HL-60 (cell line): ENCODE measurements around the gene NUP35.

Experiments used
- DNase-seq, 2 experiments: peaks; one replicate each; pipeline ENCODE4 v3.0.0-alpha.2; 2010 to 2020; ENCODE audit warnings: low read depth in 1 of 2, low spot score in 1 of 2
- H3K27ac ChIP-seq: fragments of 250-450 bp; sonication (Bioruptor Pico); replicated peaks from 2 replicates; pipeline ENCODE4 v1.5.1; 2020; ENCODE audit warnings: mild to moderate bottlenecking, moderate library complexity
- H3K27me3 ChIP-seq: fragments of 250-450 bp; sonication (Bioruptor Pico); 2 replicates; pipeline ENCODE4 v1.5.1; 2021; ENCODE audit warnings: mild to moderate bottlenecking, moderate library complexity; ENCODE audit not compliant: insufficient read depth, poor library complexity, severe bottlenecking
- H3K4me3 ChIP-seq: replicated peaks from 2 replicates; pipeline ENCODE4 v1.5.1; 2011; ENCODE audit warnings: mild to moderate bottlenecking, control low read depth, low read length; ENCODE audit not compliant: insufficient read depth
- GABPA ChIP-seq: IDR thresholded peaks from 2 replicates; pipeline ENCODE4 v1.6.1; 2012; ENCODE audit warnings: low read depth
- POLR2AphosphoS5 ChIP-seq: IDR thresholded peaks from 2 replicates; pipeline ENCODE4 v1.6.1; 2012; ENCODE audit warnings: low read depth
- SPI1 ChIP-seq: IDR thresholded peaks from 2 replicates; pipeline ENCODE4 v1.6.1; 2012; ENCODE audit warnings: low read depth, mild to moderate bottlenecking, borderline replicate concordance
- TF ChIP-seq, protein P1 (sequence below): IDR thresholded peaks from one replicate; pipeline ENCODE4 v1.5.1; 2011; ENCODE audit warnings: low read length, control low read depth, inconsistent platforms; ENCODE audit not compliant: insufficient read depth
- TF ChIP-seq, protein P2 (sequence below): IDR thresholded peaks from 2 replicates; pipeline ENCODE4 v1.6.1; 2012; ENCODE audit warnings: low read depth; ENCODE audit not compliant: insufficient replicate concordance

NUP35 gene

DNA sequence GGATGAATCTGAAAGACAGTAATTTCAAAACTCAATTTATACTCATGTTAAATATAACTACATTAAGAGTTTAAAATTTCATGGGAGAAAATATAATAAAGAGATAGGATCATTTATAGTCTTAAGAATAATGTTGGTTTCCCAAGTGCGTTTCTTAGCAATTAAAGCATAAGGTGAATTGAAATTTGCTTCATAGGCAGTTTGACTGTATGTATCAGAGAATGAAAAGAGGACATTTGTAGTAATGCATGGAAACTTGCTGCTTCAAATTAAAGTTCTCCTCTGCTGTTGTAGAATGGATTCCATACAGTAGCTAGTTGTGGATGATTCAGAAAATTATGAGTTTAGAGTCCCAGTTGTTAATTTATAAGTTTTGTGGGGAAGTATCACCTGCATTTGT is 68.1 kb downstream of the NUP35 start:
- no peak for DNase-seq
- Histone ChIP-seq H3K27ac (no peak overlapping the region), H3K27me3 (no peaks in the 10 kb centered on the region), H3K4me3 (no peak overlapping the region)
- TF ChIP-seq, protein P1, sequence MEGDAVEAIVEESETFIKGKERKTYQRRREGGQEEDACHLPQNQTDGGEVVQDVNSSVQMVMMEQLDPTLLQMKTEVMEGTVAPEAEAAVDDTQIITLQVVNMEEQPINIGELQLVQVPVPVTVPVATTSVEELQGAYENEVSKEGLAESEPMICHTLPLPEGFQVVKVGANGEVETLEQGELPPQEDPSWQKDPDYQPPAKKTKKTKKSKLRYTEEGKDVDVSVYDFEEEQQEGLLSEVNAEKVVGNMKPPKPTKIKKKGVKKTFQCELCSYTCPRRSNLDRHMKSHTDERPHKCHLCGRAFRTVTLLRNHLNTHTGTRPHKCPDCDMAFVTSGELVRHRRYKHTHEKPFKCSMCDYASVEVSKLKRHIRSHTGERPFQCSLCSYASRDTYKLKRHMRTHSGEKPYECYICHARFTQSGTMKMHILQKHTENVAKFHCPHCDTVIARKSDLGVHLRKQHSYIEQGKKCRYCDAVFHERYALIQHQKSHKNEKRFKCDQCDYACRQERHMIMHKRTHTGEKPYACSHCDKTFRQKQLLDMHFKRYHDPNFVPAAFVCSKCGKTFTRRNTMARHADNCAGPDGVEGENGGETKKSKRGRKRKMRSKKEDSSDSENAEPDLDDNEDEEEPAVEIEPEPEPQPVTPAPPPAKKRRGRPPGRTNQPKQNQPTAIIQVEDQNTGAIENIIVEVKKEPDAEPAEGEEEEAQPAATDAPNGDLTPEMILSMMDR: no peak

DNA sequence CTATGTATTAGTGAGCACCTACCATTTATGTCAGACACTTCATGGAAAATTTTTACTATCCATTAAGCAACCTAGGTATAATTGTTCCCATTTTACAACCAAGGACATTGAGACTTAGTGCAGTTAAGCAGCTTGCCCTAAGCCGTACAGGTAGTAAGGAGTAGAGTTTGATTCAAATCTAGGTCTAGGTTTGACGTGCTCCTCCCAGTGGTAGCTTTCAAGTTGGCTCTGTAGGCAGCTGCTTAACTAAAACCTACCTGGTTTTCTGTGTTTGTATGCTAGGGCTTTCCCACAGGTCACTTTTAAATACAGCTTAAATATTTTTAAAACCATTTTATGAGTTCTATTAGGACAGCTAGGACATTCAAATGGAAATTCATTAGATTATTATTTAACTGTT is 69.7 kb downstream of the NUP35 start:
- no peaks in the 10 kb centered on the region for H3K27me3 ChIP-seq
- DNase-seq: no peak
- TF ChIP-seq SPI1: no peak
- TF ChIP-seq POLR2AphosphoS5: no peak
- TF ChIP-seq, protein P2, sequence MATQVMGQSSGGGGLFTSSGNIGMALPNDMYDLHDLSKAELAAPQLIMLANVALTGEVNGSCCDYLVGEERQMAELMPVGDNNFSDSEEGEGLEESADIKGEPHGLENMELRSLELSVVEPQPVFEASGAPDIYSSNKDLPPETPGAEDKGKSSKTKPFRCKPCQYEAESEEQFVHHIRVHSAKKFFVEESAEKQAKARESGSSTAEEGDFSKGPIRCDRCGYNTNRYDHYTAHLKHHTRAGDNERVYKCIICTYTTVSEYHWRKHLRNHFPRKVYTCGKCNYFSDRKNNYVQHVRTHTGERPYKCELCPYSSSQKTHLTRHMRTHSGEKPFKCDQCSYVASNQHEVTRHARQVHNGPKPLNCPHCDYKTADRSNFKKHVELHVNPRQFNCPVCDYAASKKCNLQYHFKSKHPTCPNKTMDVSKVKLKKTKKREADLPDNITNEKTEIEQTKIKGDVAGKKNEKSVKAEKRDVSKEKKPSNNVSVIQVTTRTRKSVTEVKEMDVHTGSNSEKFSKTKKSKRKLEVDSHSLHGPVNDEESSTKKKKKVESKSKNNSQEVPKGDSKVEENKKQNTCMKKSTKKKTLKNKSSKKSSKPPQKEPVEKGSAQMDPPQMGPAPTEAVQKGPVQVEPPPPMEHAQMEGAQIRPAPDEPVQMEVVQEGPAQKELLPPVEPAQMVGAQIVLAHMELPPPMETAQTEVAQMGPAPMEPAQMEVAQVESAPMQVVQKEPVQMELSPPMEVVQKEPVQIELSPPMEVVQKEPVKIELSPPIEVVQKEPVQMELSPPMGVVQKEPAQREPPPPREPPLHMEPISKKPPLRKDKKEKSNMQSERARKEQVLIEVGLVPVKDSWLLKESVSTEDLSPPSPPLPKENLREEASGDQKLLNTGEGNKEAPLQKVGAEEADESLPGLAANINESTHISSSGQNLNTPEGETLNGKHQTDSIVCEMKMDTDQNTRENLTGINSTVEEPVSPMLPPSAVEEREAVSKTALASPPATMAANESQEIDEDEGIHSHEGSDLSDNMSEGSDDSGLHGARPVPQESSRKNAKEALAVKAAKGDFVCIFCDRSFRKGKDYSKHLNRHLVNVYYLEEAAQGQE: no peak
- no peak for TF ChIP-seq GABPA
- TF ChIP-seq, protein P1: no peak
- H3K4me3 ChIP-seq: no peak overlapping the region
- H3K27ac ChIP-seq: no peak overlapping the region

DNA sequence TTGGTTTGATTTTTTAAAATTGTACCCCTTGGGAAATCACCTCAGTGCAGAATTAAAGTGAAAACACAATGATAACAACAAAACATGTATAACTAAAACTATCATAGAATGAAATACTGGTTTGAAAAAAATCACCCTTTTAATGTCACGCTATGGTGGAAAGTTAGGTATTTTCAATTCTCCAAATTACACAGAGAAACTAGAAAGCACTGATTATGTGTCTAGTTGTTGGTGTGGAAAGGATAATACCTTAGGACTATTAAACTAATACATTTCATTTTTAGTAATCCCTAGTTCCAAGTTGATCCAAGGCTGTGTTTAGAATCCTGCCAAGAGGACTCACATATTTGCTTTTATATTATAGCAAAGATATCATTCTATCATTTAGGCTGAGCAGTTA is 71.2 kb downstream of the NUP35 start:
- Histone ChIP-seq H3K27me3 (no peaks in the 10 kb centered on the region), H3K27ac (no peak overlapping the region), H3K4me3 (no peak overlapping the region)
- no peak for DNase-seq
- TF ChIP-seq POLR2AphosphoS5: no peak
- TF ChIP-seq GABPA: no peak
- no peak for TF ChIP-seq SPI1
- TF ChIP-seq, protein P2: no peak
- TF ChIP-seq, protein P1: no peak

DNA sequence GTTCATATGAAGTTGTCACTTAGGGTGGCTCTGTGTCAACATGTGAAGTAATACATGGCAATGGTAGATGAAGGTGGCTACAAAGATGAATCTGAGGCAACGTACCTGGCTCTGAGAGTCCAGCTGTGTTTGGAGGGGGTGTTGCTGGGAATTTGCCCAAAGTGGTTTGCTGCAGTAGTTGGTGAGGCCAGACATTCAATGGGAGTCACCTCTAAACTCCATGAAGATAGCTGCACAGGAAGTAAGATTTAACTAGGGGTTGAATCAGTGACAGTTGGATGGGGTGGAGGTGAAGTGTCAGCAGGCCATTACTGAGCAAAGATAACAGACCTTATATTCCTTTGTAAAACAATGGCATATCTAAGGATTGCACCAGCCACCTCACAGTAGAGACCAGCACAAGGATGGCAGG is 71.8 kb downstream of the NUP35 start:
- Histone ChIP-seq H3K27me3 (no peaks in the 10 kb centered on the region), H3K4me3 (no peak overlapping the region), H3K27ac (no peak overlapping the region)
- TF ChIP-seq SPI1 (no peak), GABPA (no peak), POLR2AphosphoS5 (no peak)
- TF ChIP-seq, protein P2: no peak
- TF ChIP-seq, protein P1: no peak
- no peak for DNase-seq
